Erythroblast (primary cell): ENCODE data around the gene SNAPC5.
"Not testable (repeated sequence)": the region's sequence is repeated elsewhere in the genome, so short reads cannot be mapped to it uniquely, and the experiment has no call there.

Source experiments
- DNase-seq, 2 experiments: peaks; one replicate each; lab custom pipeline; 2025; lab: John Stamatoyannopoulos, UW
- GATA1 ChIP-seq: IDR thresholded peaks from 2 replicates; pipeline ENCODE4 v1.6.1; 2011; ENCODE audit warnings: low read depth, mild to moderate bottlenecking, control low read depth, low read length, moderate library complexity
- POLR2A ChIP-seq: IDR thresholded peaks from 2 replicates; pipeline ENCODE4 v1.6.1; 2011; ENCODE audit warnings: mild to moderate bottlenecking, low read length

Gene SNAPC5

GRCh38 chr15:66482539-66482938 lies 15.0 kb downstream of the SNAPC5 start:
- no peak for TF ChIP-seq GATA1
- TF ChIP-seq POLR2A, result no peak
- DNase-seq, result no peak

GRCh38 chr15:66481107-66481856 lies 16.3 kb downstream of the SNAPC5 start:
- no peak for TF ChIP-seq POLR2A
- TF ChIP-seq GATA1, result no peak
- DNase-seq, result peak; percentile 55 to 85

- DNase-seq, result no peak
- no peak for TF ChIP-seq GATA1
Measured at GRCh38 chr15:66480267-66480666, 17.3 kb downstream of the SNAPC5 start.

GRCh38 chr15:66477011-66477410 lies 20.6 kb downstream of the SNAPC5 start:
- DNase-seq, result no peak
- TF ChIP-seq POLR2A (no peak), GATA1 (no peak)

GRCh38 chr15:66476535-66476934 lies 21.0 kb downstream of the SNAPC5 start:
- TF ChIP-seq POLR2A (no peak), GATA1 (no peak)
- DNase-seq, result no peak

- no peak for DNase-seq
- TF ChIP-seq POLR2A (no peak), GATA1 (no peak)
Measured at GRCh38 chr15:66474963-66475362, 22.6 kb downstream of the SNAPC5 start.

GRCh38 chr15:66474135-66474534 lies 23.4 kb downstream of the SNAPC5 start:
- no peak for TF ChIP-seq POLR2A
- no peak for TF ChIP-seq GATA1
- DNase-seq, result no peak

- DNase-seq, result no peak
- no peak for TF ChIP-seq POLR2A
- no peak for TF ChIP-seq GATA1
Measured at GRCh38 chr15:66472176-66472999, 25.2 kb downstream of the SNAPC5 start.

GRCh38 chr15:66470825-66471224 lies 26.7 kb downstream of the SNAPC5 start:
- not testable (repeated sequence) for DNase-seq

GRCh38 chr15:66467162-66468040 lies 30.2 kb downstream of the SNAPC5 start:
- not testable (repeated sequence) for DNase-seq

GRCh38 chr15:66465294-66465693 lies 32.3 kb downstream of the SNAPC5 start:
- peak in 1 of 2 experiments; percentile 36 for DNase-seq

GRCh38 chr15:66462627-66463026 lies 34.9 kb downstream of the SNAPC5 start:
- no peak for DNase-seq
- TF ChIP-seq POLR2A (no peak), GATA1 (no peak)

GRCh38 chr15:66461917-66462316 lies 35.6 kb downstream of the SNAPC5 start:
- TF ChIP-seq POLR2A (no peak), GATA1 (no peak)
- DNase-seq, result no peak

GRCh38 chr15:66461294-66461693 lies 36.3 kb downstream of the SNAPC5 start:
- not testable (repeated sequence) for DNase-seq
